ENCODE data around the gene ZNF146.
"Not testable (repeated sequence)": the region's sequence is repeated elsewhere in the genome, so short reads cannot be mapped to it uniquely, and the experiment has no call there.

The ZNF146 gene

DNA sequence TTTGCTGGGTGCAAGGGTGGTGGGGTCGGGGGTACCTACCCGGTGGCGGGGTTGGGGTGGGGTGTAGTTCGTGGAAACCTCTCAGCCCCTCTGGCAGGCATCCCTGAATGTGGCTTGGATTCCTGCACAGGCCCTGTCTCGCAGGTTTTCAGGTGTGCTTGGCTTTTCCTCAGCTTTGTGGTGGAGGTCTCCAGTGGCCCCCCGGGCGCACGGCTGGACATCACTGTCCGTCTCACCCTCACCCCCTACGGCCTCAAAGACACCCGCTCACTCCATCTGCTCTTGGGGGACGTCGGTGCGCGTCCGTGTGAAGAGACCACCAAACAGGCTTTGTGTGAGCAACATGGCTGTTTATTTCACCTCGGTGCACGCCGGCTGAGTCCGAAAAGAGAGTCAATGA lies 44.3 kb downstream of the ZNF146 start:
- in situ Hi-C loops (cut with MboI; ENCODE audit: low pct_unique_long_range_greater_than_20kb, low sequenced_read_pairs, unreplicated experiment), result no loop called here
- DNase-seq (ENCODE audit: low spot score), result no peak
- TF ChIP-seq, protein P1, sequence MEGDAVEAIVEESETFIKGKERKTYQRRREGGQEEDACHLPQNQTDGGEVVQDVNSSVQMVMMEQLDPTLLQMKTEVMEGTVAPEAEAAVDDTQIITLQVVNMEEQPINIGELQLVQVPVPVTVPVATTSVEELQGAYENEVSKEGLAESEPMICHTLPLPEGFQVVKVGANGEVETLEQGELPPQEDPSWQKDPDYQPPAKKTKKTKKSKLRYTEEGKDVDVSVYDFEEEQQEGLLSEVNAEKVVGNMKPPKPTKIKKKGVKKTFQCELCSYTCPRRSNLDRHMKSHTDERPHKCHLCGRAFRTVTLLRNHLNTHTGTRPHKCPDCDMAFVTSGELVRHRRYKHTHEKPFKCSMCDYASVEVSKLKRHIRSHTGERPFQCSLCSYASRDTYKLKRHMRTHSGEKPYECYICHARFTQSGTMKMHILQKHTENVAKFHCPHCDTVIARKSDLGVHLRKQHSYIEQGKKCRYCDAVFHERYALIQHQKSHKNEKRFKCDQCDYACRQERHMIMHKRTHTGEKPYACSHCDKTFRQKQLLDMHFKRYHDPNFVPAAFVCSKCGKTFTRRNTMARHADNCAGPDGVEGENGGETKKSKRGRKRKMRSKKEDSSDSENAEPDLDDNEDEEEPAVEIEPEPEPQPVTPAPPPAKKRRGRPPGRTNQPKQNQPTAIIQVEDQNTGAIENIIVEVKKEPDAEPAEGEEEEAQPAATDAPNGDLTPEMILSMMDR (IDR thresholded peaks at IDR 0.05; ENCODE audit: extremely low read depth, insufficient read depth, missing control alignments), result no peak

DNA sequence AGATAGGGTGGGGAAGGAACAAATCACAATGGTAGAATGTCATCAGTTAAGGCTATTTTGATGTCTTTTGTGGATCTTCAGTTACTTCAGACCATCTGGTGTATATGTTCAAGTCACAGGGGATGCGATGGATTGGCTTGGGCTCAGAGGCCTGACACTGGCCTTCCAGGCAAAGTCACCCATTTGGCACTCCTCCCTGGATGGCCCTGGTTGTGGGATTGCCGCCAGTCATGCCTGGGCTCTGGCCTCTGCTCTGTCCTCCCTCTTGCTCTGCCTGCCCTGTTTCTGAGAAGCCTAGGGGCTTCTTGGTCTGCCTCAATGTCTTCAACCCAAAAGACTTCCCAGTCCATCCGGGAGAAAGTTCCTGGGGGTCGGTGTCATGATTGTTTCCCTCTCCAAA lies 50.2 kb downstream of the ZNF146 start:
- no peak for DNase-seq (ENCODE audit: low spot score)
- TF ChIP-seq, protein P1 (IDR thresholded peaks at IDR 0.05; ENCODE audit: extremely low read depth, insufficient read depth, missing control alignments), result no peak
- in situ Hi-C loops (cut with MboI; ENCODE audit: low pct_unique_long_range_greater_than_20kb, low sequenced_read_pairs, unreplicated experiment), result no loop called here

DNA sequence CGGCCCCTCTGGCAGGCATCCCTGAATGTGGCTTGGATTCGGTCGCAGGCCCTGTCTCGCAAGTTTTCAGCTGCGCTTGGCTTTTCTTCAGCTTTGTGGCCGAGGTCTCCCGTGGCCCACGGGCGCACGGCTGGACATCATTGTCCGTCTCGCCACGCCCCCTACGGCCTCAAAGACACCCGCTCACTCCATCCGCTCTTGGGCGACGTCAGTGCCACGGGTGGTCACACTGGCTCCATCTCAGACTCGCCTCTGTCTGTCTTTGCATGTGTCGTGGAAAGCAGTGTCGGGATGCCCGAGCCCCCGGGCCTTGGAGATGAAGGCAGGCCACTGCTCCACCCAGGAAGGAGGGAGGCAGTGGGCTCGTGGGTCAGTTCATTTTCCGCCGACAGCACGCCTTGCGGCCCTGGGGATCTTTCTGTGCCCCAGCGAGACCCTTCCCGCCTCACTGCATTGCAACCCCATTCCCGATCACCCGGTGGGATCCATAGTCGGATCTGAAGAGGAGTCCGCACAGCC lies 51.0 kb downstream of the ZNF146 start:
- TF ChIP-seq, protein P1 (IDR thresholded peaks at IDR 0.05; ENCODE audit: extremely low read depth, insufficient read depth, missing control alignments), result no peak
- in situ Hi-C loops (cut with MboI; ENCODE audit: low pct_unique_long_range_greater_than_20kb, low sequenced_read_pairs, unreplicated experiment), result no loop called here
- DNase-seq (ENCODE audit: low spot score), result no peak

DNA sequence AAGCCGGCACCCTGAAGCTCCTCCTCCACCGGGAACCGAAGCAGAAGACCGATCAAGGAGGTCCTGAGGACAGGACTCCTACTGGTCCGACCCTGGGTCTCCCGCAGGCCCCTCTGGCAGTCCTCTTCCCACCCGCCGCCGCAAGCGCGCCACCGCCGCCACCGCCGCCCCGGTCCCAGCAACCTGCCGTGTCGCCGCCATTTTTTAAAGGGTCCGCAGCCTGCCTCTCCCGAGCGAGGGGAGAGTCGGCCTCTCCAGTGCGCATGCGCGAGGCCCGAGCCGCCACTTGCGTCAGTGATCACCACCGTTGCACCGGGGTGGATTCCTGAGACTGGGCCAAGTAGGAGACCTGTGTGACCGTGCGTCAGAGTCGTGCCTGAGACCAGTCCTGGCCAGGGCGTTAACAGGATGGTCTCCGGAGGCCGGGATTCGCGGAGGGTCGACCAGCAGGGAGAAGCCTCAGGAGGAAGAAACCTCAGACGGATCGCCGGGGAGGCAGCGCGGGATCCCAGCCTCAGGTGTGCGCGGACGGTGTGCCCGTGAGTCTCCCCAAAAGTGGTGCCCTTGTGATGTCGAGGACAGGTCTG lies 51.6 kb downstream of the ZNF146 start:
- DNase-seq (ENCODE audit: low spot score), result no peak
- in situ Hi-C loops (cut with MboI; ENCODE audit: low pct_unique_long_range_greater_than_20kb, low sequenced_read_pairs, unreplicated experiment), result no loop called here
- TF ChIP-seq, protein P1 (IDR thresholded peaks at IDR 0.05; ENCODE audit: extremely low read depth, insufficient read depth, missing control alignments), result no peak

DNA sequence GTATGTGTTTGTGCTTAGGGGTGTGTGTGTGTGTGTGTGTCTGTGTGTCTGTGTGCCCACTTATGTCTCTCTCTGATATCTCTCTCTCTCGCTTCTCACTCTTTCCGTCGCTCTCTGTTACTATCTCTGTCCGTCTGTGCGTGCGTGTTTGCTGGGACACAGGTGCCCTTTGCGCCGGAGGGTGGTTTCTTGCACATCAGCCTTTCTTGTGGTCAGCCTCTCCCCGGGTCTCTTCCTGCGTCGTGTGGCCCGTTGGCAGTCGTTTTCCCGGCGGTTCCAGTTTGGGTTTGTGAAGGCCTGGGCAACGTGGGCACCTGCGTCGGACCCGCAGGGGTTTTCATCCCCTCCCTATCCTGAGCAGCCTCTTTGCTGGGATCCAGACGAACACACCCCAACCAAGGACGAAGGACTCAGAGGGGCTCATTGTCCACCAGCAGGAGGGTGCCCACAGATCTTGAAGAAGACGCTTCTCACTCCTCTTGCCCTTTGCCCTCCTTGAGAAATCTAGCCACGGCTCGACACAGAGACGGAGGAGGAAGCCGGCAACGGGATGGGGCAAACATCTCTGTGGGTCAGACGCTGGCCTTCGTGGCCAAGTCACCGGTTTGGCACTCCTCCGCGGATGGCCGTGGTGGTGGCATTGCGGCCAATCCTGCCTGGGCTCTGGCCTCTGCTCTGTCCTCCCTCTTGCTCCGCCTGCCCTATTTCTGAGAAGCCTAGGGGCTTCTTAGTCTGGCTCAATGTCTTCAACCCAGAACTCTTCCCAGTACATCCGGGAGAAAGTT lies 52.3 kb downstream of the ZNF146 start:
- DNase-seq (ENCODE audit: low spot score), result no peak
- TF ChIP-seq, protein P1 (IDR thresholded peaks at IDR 0.05; ENCODE audit: extremely low read depth, insufficient read depth, missing control alignments), result no peak
- in situ Hi-C loops (cut with MboI; ENCODE audit: low pct_unique_long_range_greater_than_20kb, low sequenced_read_pairs, unreplicated experiment), result no loop called here

DNA sequence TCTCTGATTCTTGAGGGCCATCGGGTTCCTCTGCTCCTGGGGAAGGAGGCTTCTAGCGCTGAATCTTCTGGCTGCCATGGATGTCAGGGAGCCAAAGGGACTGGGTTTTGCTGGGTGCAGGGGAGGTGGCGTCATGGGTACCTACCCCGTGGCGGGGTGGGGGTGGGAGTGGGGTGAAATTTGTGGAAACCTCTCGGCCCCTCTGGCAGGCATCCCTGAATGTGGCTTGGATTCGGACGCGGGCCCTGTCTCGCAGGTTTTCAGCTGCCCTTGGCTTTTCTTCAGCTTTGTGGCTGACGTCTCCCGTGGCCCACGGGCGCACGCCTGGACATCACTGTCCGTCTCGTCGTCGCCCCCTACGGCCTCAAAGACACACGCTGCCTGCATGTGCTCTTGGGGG lies 53.2 kb downstream of the ZNF146 start:
- DNase-seq (ENCODE audit: low spot score); in situ Hi-C loops (cut with MboI; ENCODE audit: low pct_unique_long_range_greater_than_20kb, low sequenced_read_pairs, unreplicated experiment): not testable (repeated sequence)

DNA sequence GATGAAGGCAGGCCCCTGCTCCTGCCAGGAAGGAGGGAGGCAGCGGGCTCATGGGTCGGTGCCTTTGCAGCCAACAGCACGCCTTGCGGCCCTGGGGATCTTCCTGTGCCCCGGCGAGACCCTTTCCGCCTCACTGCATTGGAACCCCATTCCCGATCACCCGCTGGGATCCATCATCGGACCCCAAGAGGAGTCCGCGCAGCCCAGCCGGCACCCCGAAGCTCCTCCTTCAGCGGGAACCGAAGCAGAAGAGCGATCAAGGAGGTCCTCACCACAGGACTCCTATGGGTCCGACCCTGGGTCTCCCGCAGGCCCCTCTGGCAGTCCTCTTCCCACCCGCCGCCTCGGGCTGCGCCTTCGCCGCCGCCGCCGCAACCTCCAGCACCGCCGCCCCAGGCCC lies 53.7 kb downstream of the ZNF146 start:
- DNase-seq (ENCODE audit: low spot score); in situ Hi-C loops (cut with MboI; ENCODE audit: low pct_unique_long_range_greater_than_20kb, low sequenced_read_pairs, unreplicated experiment): not testable (repeated sequence)

DNA sequence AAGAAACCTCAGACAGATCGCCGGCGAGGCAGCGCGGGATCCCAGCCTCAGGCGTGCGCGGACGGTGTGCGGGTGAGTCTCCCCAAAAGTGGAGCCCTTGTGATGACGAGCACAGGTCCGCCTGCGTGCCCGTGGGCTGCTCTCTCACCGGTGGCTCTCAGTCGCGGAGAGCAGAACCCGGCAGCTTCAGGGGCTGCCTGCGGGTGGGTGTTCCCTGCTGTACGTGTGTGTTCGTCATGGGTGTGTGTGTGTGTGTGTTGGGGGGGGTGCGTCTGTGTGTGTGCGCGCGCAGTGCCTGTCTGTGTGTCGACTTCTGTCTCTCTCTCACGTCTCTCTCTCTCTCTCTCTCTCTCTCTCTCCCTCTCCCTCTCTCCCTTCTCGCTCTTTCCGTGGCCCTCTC lies 54.4 kb downstream of the ZNF146 start:
- DNase-seq (ENCODE audit: low spot score); in situ Hi-C loops (cut with MboI; ENCODE audit: low pct_unique_long_range_greater_than_20kb, low sequenced_read_pairs, unreplicated experiment): not testable (repeated sequence)
